HL-60 (cell line): ENCODE data around the gene IFT22.

Experiments
- POLR2AphosphoS5 ChIP-seq: IDR thresholded peaks from 2 replicates; pipeline ENCODE4 v1.6.1; 2012; ENCODE audit warnings: low read depth
- SPI1 ChIP-seq: IDR thresholded peaks from 2 replicates; pipeline ENCODE4 v1.6.1; 2012; ENCODE audit warnings: low read depth, mild to moderate bottlenecking, borderline replicate concordance
- TF ChIP-seq, protein P1 (sequence below): IDR thresholded peaks from one replicate; pipeline ENCODE4 v1.5.1; 2011; ENCODE audit warnings: low read length, control low read depth, inconsistent platforms; ENCODE audit not compliant: insufficient read depth

DNA sequence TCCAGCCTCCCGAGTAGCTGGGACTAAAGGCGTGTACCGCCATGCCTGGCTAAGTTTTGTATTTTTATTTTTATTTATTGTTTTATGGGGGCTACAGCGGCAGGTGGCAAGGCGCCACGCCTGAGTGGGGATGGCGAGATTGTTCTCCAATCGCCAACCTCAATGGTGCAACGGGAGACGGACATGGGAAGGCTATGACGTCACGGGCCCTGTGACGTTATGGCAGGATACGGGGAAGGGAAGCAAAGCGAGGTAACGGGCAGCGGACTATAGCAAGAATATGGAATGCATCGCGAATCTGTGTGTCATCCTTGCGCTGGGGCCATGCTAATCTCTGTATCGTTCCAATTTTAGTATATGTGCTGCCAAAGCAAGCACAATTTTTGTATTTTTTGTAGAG, 51.9 kb downstream of the IFT22 start:
- TF ChIP-seq, protein P1, sequence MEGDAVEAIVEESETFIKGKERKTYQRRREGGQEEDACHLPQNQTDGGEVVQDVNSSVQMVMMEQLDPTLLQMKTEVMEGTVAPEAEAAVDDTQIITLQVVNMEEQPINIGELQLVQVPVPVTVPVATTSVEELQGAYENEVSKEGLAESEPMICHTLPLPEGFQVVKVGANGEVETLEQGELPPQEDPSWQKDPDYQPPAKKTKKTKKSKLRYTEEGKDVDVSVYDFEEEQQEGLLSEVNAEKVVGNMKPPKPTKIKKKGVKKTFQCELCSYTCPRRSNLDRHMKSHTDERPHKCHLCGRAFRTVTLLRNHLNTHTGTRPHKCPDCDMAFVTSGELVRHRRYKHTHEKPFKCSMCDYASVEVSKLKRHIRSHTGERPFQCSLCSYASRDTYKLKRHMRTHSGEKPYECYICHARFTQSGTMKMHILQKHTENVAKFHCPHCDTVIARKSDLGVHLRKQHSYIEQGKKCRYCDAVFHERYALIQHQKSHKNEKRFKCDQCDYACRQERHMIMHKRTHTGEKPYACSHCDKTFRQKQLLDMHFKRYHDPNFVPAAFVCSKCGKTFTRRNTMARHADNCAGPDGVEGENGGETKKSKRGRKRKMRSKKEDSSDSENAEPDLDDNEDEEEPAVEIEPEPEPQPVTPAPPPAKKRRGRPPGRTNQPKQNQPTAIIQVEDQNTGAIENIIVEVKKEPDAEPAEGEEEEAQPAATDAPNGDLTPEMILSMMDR: no peak
- TF ChIP-seq SPI1 (no peak), POLR2AphosphoS5 (no peak)
